Hepatocyte (in vitro differentiated cells): ENCODE measurements around the gene ZAR1L.

Experiments
- EZH2 ChIP-seq: fragments of 200-600 bp; sonication (generic); IDR thresholded peaks from 2 replicates; pipeline ENCODE4 v1.6.1; 2016; ENCODE audit warnings: antibody characterized with exemption, mild to moderate bottlenecking, borderline replicate concordance
- EZH2phosphoT487 ChIP-seq: fragments of 200-600 bp; sonication (generic); IDR thresholded peaks from one replicate; pipeline ENCODE4 v1.6.1; 2018; ENCODE audit warnings: antibody characterized with exemption, mild to moderate bottlenecking, low read depth, moderate library complexity; ENCODE audit not compliant: unreplicated experiment, severe bottlenecking
- TF ChIP-seq, protein P1 (sequence below): fragments of 200-600 bp; sonication (generic); IDR thresholded peaks from 2 replicates; pipeline ENCODE4 v1.5.1; 2016; ENCODE audit warnings: antibody characterized with exemption, mild to moderate bottlenecking; ENCODE audit not compliant: poor library complexity

DNA sequence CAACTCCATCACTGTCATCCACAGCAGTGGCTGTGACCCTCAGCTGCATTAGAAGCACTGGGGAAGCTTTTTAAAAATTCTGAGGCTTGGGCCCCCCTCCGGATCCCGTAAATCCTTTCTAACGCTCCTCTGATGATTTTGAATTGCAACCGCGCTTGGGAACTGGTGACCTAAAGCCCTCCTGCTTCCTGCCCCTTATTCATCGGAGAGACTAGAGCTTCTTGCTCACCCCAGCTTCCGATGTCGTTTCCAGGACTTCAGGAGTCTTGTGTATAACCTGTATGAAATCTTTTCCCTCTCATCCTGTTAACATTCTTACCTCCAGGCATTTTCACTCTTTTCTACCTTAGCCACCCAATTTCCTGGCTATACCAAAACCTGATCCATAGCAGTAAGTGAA lies 14.8 kb downstream of the ZAR1L start:
- TF ChIP-seq, protein P1, sequence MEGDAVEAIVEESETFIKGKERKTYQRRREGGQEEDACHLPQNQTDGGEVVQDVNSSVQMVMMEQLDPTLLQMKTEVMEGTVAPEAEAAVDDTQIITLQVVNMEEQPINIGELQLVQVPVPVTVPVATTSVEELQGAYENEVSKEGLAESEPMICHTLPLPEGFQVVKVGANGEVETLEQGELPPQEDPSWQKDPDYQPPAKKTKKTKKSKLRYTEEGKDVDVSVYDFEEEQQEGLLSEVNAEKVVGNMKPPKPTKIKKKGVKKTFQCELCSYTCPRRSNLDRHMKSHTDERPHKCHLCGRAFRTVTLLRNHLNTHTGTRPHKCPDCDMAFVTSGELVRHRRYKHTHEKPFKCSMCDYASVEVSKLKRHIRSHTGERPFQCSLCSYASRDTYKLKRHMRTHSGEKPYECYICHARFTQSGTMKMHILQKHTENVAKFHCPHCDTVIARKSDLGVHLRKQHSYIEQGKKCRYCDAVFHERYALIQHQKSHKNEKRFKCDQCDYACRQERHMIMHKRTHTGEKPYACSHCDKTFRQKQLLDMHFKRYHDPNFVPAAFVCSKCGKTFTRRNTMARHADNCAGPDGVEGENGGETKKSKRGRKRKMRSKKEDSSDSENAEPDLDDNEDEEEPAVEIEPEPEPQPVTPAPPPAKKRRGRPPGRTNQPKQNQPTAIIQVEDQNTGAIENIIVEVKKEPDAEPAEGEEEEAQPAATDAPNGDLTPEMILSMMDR: no peak
- TF ChIP-seq EZH2phosphoT487 (no peak), EZH2 (no peak)
